HG03196 (cell line): ENCODE data around the gene CNTN5.

Experiments
- ATAC-seq: cut with Tn5 transposase; IDR thresholded peaks from one replicate; pipeline ENCODE4 v1.9.1; 2021; ENCODE audit not compliant: unreplicated experiment

The CNTN5 gene

DNA sequence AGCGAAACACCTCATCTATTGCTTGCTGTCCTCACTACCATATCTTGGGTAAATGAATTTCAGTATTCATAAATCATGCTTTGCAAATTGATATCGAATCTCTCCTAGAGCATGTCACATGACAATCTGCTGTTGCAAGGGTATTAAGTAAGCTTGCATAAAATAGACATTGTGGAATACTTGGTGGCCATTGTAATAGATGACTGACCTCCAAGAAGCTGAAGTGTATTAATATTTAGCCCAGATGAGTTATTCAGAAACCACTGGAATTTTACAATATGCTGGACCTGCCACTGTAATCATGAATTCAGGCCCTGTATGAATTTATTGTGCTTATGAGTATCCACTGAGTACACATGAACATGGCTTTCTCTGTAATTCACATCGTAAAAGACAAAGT, 1376.7 kb downstream of the CNTN5 start:
- no peak for ATAC-seq

DNA sequence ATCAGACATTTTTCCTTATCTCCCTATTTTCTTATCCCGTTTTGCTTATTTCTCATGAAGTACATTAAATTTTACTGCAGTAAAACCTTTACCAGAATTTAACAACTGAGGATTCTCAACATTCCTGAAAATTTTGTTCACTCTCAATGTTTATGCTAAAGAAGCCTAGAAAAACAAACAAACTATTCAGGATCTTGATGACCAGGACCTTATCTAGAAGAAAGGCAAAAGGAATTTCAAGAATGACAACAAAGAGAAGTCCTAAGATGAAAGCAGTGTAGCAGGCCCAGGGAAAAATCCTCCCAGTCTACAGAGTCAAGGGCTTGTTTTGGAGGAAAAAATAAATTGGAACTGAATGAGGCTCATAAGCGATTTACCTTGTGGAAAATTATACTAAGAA, 1383.1 kb downstream of the CNTN5 start:
- ATAC-seq, result no peak

DNA sequence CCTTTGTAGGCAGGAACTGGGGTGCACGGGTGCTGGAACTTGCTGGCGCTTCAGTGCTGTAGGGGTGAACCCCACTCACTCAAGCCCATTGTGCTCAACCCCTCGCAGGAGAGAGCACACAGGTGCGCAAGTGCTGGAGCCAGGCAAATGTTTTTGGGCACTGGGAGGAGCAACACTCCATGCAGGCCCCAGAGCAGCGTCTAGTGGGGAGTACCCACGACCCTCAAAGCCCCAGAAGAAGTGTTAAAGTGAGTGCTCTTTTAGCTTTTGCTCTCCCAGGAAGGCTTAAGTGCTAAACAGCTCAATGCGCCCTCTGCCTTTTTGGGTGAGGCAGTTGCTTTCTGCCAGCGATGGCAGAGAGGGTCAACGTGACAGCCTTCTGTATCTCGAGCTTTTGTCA, 1384.2 kb downstream of the CNTN5 start:
- ATAC-seq, result no peak
